ENCODE results near the gene FAM131A. TPM values are rescaled to one million over a fixed set of nuclear protein-coding genes. Genes with fewer than 3 reads are reported as not detected.

FAM131A gene
- total RNA-seq, 5 donors from 2014 or later (not counting 1 experiment from before 2014, with no cell fraction given) = 8.3 to 13.8 (median 11.9) TPM

GRCh38 chr3:184383033-184383740 lies 45.8 kb downstream of the FAM131A start:
- Mint-ChIP-seq H3K36me3 (no peaks in the 10 kb centered on the region), H3K4me1 (peaks cover 6 to 18% (median 12%) of the 10 kb centered on the region in 3 donors), H3K9me3 (no peaks in the 10 kb centered on the region), H3K4me3 (peak overlapping the region in 1 of 3 donors; percentile 68), H3K27me3 (peaks cover 38 to 62% of the 10 kb centered on the region in 2 donors), H3K27ac (no peak overlapping the region)
- POLR2A ChIA-PET = no interaction called here
- ATAC-seq (replicated peaks in 1 of 4) = no peak
- 91% methylated on average over 10 of the region's 15 CpGs for WGBS (ENCODE audit: insufficient coverage)
- no peak overlapping the region for H3K27ac ChIP-seq (ENCODE audit: low read length)
- H3K9me3 ChIP-seq = no peaks in the 10 kb centered on the region
- peaks cover 4 to 76% of the 10 kb centered on the region in 2 experiments for H3K27me3 ChIP-seq (replicated peaks in 1 of 2; ENCODE audit: control insufficient read depth in 2 of 2, extremely low read depth in 1 of 2, insufficient read depth in 2 of 2, low read length in 1 of 2)
- DNase-seq = no peak
- CTCF ChIA-PET = no interaction called here
- H3K36me3 ChIP-seq (ENCODE audit: control insufficient read depth in 2 of 2, extremely low read depth in 1 of 2, insufficient read depth in 1 of 2, low read length in 1 of 2) = no peaks in the 10 kb centered on the region
- peaks cover 2 to 14% of the 10 kb centered on the region in 2 experiments for H3K4me1 ChIP-seq (ENCODE audit: control insufficient read depth in 1 of 2, extremely low read depth in 1 of 2, insufficient read depth in 2 of 2, low read length in 2 of 2)
- H3K4me3 ChIP-seq (ENCODE audit: control insufficient read depth in 1 of 2, extremely low read depth in 1 of 2, low read length in 1 of 2) = no peak overlapping the region

GRCh38 chr3:184384342-184384741 lies 46.9 kb downstream of the FAM131A start:
- ChIA-PET POLR2A (no interaction called here), CTCF (no interaction called here)
- Histone ChIP-seq H3K27ac (ENCODE audit: low read length) (no peak overlapping the region), H3K36me3 (ENCODE audit: control insufficient read depth in 2 of 2, extremely low read depth in 1 of 2, insufficient read depth in 1 of 2, low read length in 1 of 2) (no peaks in the 10 kb centered on the region), H3K9me3 (no peaks in the 10 kb centered on the region), H3K4me3 (ENCODE audit: control insufficient read depth in 1 of 2, extremely low read depth in 1 of 2, low read length in 1 of 2) (no peak overlapping the region), H3K4me1 (ENCODE audit: control insufficient read depth in 1 of 2, extremely low read depth in 1 of 2, insufficient read depth in 2 of 2, low read length in 2 of 2) (peaks cover 2 to 14% of the 10 kb centered on the region in 2 experiments), H3K27me3 (replicated peaks in 1 of 2; ENCODE audit: control insufficient read depth in 2 of 2, extremely low read depth in 1 of 2, insufficient read depth in 2 of 2, low read length in 1 of 2) (peaks cover 2 to 64% of the 10 kb centered on the region in 2 experiments)
- Mint-ChIP-seq H3K36me3 (no peaks in the 10 kb centered on the region), H3K27ac (no peak overlapping the region), H3K4me1 (peaks cover 6 to 11% (median 6%) of the 10 kb centered on the region in 3 donors), H3K4me3 (no peak overlapping the region), H3K27me3 (peaks cover 27 to 56% of the 10 kb centered on the region in 2 donors), H3K9me3 (no peaks in the 10 kb centered on the region)
- no peak for ATAC-seq (replicated peaks in 1 of 4)
- DNase-seq = no peak
- whole genome bisulfite sequencing (ENCODE audit: insufficient coverage) = 75% methylated on average over 5 of the region's 9 CpGs

- no peaks in the 10 kb centered on the region for H3K9me3 Mint-ChIP-seq
- H3K27me3 ChIP-seq (replicated peaks in 1 of 2; ENCODE audit: control insufficient read depth in 2 of 2, extremely low read depth in 1 of 2, insufficient read depth in 2 of 2, low read length in 1 of 2) = peaks cover 2 to 64% of the 10 kb centered on the region in 2 experiments
- peaks cover 6 to 11% (median 6%) of the 10 kb centered on the region in 3 donors for H3K4me1 Mint-ChIP-seq
- no peak overlapping the region for H3K27ac ChIP-seq (ENCODE audit: low read length)
- POLR2A ChIA-PET = no interaction called here
- H3K36me3 Mint-ChIP-seq = no peaks in the 10 kb centered on the region
- H3K4me3 Mint-ChIP-seq = peak overlapping the region in 1 of 3 donors; percentile 24
- DNase-seq (no peak), ATAC-seq (replicated peaks in 1 of 4) (no peak)
- H3K4me3 ChIP-seq (ENCODE audit: control insufficient read depth in 1 of 2, extremely low read depth in 1 of 2, low read length in 1 of 2) = no peak overlapping the region
- H3K9me3 ChIP-seq = no peaks in the 10 kb centered on the region
- H3K36me3 ChIP-seq (ENCODE audit: control insufficient read depth in 2 of 2, extremely low read depth in 1 of 2, insufficient read depth in 1 of 2, low read length in 1 of 2) = no peaks in the 10 kb centered on the region
- peaks cover 2 to 14% of the 10 kb centered on the region in 2 experiments for H3K4me1 ChIP-seq (ENCODE audit: control insufficient read depth in 1 of 2, extremely low read depth in 1 of 2, insufficient read depth in 2 of 2, low read length in 2 of 2)
- CTCF ChIA-PET = interaction anchor here (0.6 to 1.3 kb wide), 4 partner anchors 14 to 1413 kb away, joined by 3 to 5 read pairs (median 4); no protein-coding TSS in a partner anchor
- 87% methylated on average over 7 of the region's 8 CpGs for WGBS (ENCODE audit: insufficient coverage)
- peaks cover 26 to 57% of the 10 kb centered on the region in 2 donors for H3K27me3 Mint-ChIP-seq
- no peak overlapping the region for H3K27ac Mint-ChIP-seq
Measured at GRCh38 chr3:184384856-184385422, 47.5 kb downstream of the FAM131A start.

GRCh38 chr3:184386047-184386806 lies 48.8 kb downstream of the FAM131A start:
- H3K36me3 Mint-ChIP-seq = no peaks in the 10 kb centered on the region
- peaks cover 0 to 6% of the 10 kb centered on the region in 2 experiments for H3K4me1 ChIP-seq (ENCODE audit: control insufficient read depth in 1 of 2, extremely low read depth in 1 of 2, insufficient read depth in 2 of 2, low read length in 2 of 2)
- ChIA-PET POLR2A (interaction anchor here in 1 of 2 donors (0.6 kb wide), 1 partner anchor 1016 kb away, joined by 5 read pairs; no protein-coding TSS in a partner anchor), CTCF (interaction anchor here (0.6 to 1.3 kb wide), 4 partner anchors 9 to 157 kb away, joined by 3 to 4 read pairs (median 4); no protein-coding TSS in a partner anchor)
- H3K4me3 ChIP-seq (ENCODE audit: control insufficient read depth in 1 of 2, extremely low read depth in 1 of 2, low read length in 1 of 2) = no peak overlapping the region
- peaks cover 2 to 62% of the 10 kb centered on the region in 2 experiments for H3K27me3 ChIP-seq (replicated peaks in 1 of 2; ENCODE audit: control insufficient read depth in 2 of 2, extremely low read depth in 1 of 2, insufficient read depth in 2 of 2, low read length in 1 of 2)
- H3K27ac ChIP-seq (ENCODE audit: low read length) = no peak overlapping the region
- peaks cover 1 to 6% (median 1%) of the 10 kb centered on the region in 3 donors for H3K4me1 Mint-ChIP-seq
- WGBS (ENCODE audit: insufficient coverage) = 61% methylated on average over 35 of the region's 37 CpGs
- no peaks in the 10 kb centered on the region for H3K9me3 Mint-ChIP-seq
- no peak for ATAC-seq (replicated peaks in 1 of 4)
- no peaks in the 10 kb centered on the region for H3K9me3 ChIP-seq
- peaks cover 27 to 56% of the 10 kb centered on the region in 2 donors for H3K27me3 Mint-ChIP-seq
- DNase-seq = no peak
- H3K4me3 Mint-ChIP-seq = no peak overlapping the region
- no peaks in the 10 kb centered on the region for H3K36me3 ChIP-seq (ENCODE audit: control insufficient read depth in 2 of 2, extremely low read depth in 1 of 2, insufficient read depth in 1 of 2, low read length in 1 of 2)
- H3K27ac Mint-ChIP-seq = no peak overlapping the region

DNA sequence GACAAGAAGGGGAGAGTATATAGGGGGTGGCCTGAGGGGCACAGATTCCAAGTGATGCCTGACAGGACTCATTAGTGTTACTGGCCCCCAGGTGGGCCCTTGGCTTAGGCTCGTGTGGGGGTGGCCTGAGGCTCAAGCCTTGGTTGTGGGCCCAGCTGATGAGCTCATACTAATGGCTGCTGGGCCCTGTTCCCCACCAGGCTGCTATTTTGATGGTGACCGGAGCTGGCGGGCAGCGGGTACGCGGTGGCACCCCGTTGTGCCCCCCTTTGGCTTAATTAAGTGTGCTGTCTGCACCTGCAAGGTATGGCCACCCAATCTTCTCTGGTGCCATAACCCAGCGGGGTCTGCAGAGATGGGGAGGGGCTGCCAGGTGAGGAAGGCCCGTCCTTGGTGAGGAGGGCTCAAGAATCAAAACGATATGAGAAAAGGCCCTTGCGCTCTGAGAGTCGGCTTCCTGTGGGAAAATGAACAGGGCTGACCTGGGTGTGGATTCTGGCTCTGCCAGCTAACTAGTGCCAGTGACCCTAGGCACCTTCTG lies 49.8 kb downstream of the FAM131A start:
- no peaks in the 10 kb centered on the region for H3K9me3 ChIP-seq
- no peaks in the 10 kb centered on the region for H3K36me3 ChIP-seq (ENCODE audit: control insufficient read depth in 2 of 2, extremely low read depth in 1 of 2, insufficient read depth in 1 of 2, low read length in 1 of 2)
- no peaks in the 10 kb centered on the region for H3K9me3 Mint-ChIP-seq
- H3K36me3 Mint-ChIP-seq = no peaks in the 10 kb centered on the region
- H3K27ac ChIP-seq (ENCODE audit: low read length) = no peak overlapping the region
- WGBS (ENCODE audit: insufficient coverage) = 90% methylated on average over 12 of the region's 12 CpGs
- no peak overlapping the region for H3K4me3 ChIP-seq (ENCODE audit: control insufficient read depth in 1 of 2, extremely low read depth in 1 of 2, low read length in 1 of 2)
- H3K4me1 Mint-ChIP-seq = no peaks in the 10 kb centered on the region
- no peaks in the 10 kb centered on the region for H3K4me1 ChIP-seq (ENCODE audit: control insufficient read depth in 1 of 2, extremely low read depth in 1 of 2, insufficient read depth in 2 of 2, low read length in 2 of 2)
- H3K27ac Mint-ChIP-seq = no peak overlapping the region
- ATAC-seq (replicated peaks in 1 of 4) (no peak), DNase-seq (no peak)
- no peak overlapping the region for H3K4me3 Mint-ChIP-seq
- H3K27me3 ChIP-seq (replicated peaks in 1 of 2; ENCODE audit: control insufficient read depth in 2 of 2, extremely low read depth in 1 of 2, insufficient read depth in 2 of 2, low read length in 1 of 2) = peaks cover 0 to 57% of the 10 kb centered on the region in 2 experiments
- POLR2A ChIA-PET = no interaction called here
- CTCF ChIA-PET = no interaction called here
- peaks cover 26 to 48% of the 10 kb centered on the region in 2 donors for H3K27me3 Mint-ChIP-seq

All from T-cell (primary cell).